ENCODE measurements around the gene SLCO2A1. TPM values are rescaled to one million over a fixed set of nuclear protein-coding genes. Genes with fewer than 3 reads are reported as not detected.
A peak's percentile ranks its signal among the peaks of the same experiment; 100 is the strongest.

The SLCO2A1 gene
- total RNA-seq, 1 donor from 2014 or later = 0.79 TPM

- DNase-seq (ENCODE audit: low read depth, low spot score) = no peak
Measured at GRCh38 chr3:133934073-133934970, 95.4 kb downstream of the SLCO2A1 start.

GRCh38 chr3:133933097-133934024 lies 96.4 kb downstream of the SLCO2A1 start:
- no peak for DNase-seq (ENCODE audit: low read depth, low spot score)

GRCh38 chr3:133932009-133932408 lies 97.7 kb downstream of the SLCO2A1 start:
- no peak for DNase-seq (ENCODE audit: low read depth, low spot score)

GRCh38 chr3:133931084-133931483 lies 98.6 kb downstream of the SLCO2A1 start:
- no peak for DNase-seq (ENCODE audit: low read depth, low spot score)

- peak; percentile 37 for DNase-seq (ENCODE audit: low read depth, low spot score)
Measured at GRCh38 chr3:133930341-133930933, 99.3 kb downstream of the SLCO2A1 start.

- DNase-seq (ENCODE audit: low read depth, low spot score) = no peak
Measured at GRCh38 chr3:133928903-133929607, 100.7 kb downstream of the SLCO2A1 start.

GRCh38 chr3:133928136-133928893 lies 101.4 kb downstream of the SLCO2A1 start:
- no peak for DNase-seq (ENCODE audit: low read depth, low spot score)

- DNase-seq (ENCODE audit: low read depth, low spot score) = no peak
Measured at GRCh38 chr3:133927540-133928066, 102.1 kb downstream of the SLCO2A1 start.

- no peak for DNase-seq (ENCODE audit: low read depth, low spot score)
Measured at GRCh38 chr3:133926736-133927539, 102.8 kb downstream of the SLCO2A1 start.

GRCh38 chr3:133925960-133926735 lies 103.6 kb downstream of the SLCO2A1 start:
- no peak for DNase-seq (ENCODE audit: low read depth, low spot score)

GRCh38 chr3:133924041-133924440 lies 105.7 kb downstream of the SLCO2A1 start:
- DNase-seq (ENCODE audit: low read depth, low spot score) = no peak

GRCh38 chr3:133921592-133921991 lies 108.1 kb downstream of the SLCO2A1 start:
- no peak for DNase-seq (ENCODE audit: low read depth, low spot score)

GRCh38 chr3:133917144-133917543 lies 112.6 kb downstream of the SLCO2A1 start:
- DNase-seq (ENCODE audit: low read depth, low spot score) = no peak

GRCh38 chr3:133915685-133916658 lies 113.8 kb downstream of the SLCO2A1 start:
- no peak for DNase-seq (ENCODE audit: low read depth, low spot score)

- DNase-seq (ENCODE audit: low read depth, low spot score) = no peak
Measured at GRCh38 chr3:133914839-133915600, 114.7 kb downstream of the SLCO2A1 start.

- DNase-seq (ENCODE audit: low read depth, low spot score) = no peak
Measured at GRCh38 chr3:133910422-133910821, 119.3 kb downstream of the SLCO2A1 start.

Data from pulmonary artery endothelial cell (primary cell).